ENCODE data around the gene KDM7A.

Gene KDM7A

DNA sequence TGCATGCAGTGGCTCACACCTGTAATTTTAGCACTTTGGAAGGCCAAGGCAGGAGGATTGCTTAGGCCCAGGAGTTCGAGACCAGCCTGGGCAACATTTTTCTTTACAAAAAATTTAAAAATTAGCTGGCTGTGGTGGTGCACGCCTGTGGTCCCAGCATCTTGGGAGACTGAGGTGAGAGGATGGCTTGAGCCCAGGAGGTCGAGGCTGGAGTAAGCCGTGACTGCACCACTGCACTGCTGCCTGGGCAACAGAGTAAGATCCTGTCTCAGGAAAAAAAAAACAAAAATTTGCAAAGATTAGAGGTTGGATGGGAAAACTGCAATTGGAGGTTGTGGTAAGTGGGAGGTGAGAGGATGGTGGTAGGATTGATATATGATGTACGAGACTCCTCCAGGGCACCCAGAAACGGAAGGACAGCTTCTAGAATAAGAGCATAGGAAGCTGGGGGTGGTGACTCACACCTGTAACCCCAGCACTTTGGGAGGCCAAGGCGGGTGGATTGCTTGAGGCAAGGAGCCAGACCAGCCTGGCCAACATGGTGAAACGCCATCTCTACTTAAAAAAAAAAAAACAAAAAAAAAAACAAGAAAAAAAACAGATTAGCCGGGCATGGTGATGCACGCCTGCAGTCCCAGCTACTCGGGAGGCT, 94.9 kb downstream of the KDM7A start:
- DNase-seq: no peak

DNA sequence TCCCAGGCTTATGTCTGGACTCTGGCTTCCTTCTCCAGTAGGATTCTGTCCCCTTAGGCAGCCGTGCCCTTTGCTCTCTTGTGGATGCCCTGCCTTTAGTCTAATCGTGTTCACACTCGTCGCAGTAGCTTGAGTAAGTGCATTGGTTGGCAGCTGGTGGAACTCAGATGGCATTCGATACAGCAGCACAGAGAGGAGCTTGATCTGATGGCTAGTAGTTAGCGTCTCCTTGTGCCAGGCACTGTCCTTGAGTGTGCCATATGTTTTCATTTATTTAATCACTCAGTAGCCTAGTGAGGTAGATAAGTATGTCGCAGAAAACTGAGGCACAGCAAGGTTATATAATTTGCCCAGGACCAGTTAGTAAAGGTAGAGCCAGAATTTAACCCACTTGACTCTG, 95.9 kb downstream of the KDM7A start:
- DNase-seq: no peak

DNA sequence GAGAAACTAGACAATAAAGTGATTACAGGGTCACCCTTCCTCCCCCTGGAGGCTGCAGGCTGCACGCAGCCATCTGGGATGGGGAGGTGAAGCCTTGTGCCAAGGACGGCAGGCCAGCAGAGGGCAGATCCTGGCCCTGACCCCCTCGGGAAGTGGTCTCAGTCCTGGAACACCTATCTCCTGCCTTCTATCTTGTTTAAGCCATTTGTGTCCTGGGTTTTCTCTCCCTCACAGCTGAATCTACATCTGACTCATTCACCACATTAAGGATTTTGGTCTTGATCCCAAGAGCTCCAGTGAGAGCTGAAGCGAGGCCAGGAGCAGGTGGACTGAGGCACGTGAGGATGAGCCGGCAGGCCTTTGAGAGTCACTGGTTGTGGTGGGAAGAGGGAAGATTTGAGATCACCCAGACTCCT, 97.7 kb downstream of the KDM7A start:
- no peak for DNase-seq

DNA sequence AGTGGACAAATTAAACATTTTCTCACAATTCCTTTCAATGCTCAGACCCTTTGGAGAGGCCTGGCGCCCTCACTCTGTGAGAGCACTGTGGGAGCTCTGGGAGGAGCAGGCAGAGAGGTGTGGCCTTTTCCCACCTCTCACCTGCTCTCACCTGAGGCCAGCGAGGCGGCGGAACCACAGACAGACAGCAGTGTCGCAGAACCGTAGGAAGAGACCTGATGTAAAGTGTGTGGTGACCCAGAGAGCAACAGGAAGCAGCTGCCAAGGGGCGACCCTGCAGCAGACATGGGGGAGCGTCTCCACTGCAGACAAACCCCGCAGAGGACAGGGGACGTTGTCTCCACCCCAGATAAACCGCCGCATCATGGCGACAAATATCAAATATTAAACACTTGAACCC, 98.4 kb downstream of the KDM7A start:
- no peak for DNase-seq

DNA sequence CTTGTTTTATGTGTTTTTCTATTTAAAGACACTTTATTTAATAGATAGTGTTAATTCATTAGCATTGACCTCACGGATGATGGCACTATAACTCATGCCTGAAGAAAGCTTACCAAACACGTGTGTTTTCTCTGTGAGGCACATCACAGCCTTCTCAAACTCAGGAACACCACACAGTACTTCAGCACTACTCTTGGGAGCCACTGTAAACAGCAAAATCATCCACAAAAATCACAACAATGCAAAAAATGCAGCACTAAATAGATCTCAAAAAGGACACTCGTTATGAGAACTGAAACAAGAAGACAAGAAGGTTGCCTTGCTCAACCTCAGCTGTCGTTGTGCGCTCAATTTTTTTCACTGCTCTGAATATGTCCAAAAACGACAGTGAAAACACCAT, 102.0 kb downstream of the KDM7A start:
- DNase-seq: no peak

DNA sequence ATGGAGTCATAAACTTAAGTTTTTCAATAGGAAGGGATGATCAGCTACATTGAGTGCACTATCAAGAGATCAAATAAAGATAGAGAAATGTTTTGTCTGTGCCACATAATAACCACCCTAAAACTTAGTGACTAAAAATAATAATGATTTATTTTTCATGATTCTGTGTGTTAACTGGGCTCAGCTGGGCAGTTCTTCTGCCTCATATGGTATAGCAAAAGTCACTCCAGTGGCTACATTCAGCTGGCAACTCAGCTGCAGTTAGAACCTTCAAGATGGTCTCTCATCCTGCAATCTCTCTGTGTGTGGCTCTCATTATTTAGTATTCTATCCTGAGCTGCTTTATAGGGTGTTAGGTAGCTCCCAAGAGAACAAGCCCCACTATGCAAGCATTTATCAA, 106.2 kb downstream of the KDM7A start:
- DNase-seq: no peak

DNA sequence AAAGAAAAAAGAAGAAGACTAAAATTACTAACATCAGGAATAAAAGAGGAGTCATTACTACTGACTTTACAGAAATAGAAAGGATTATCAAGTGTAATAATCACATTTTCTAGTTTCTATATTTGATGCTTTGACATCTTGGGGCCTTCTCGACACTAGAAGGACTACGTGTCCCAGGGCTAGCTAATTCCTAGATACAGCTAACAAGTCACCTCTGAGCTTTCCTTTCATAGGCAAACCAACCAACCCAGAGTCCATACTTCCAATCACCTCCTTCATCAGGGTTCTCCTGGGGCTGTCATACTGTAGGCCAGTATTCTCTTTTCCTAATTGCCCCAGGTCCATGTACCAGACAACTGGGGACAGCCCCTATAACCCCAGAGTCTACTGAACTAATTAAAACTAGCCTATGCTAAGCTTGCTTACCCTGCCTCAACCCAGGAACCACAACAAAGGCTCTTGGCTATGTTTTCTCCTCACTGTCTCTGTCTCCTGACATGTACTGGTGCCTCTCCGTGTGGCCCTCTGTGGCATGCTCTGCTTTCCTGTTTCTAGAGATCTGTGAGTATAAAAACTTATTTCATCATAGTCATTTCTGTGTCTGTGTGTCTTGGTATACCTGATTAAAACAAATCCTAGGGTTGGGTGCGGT, 107.4 kb downstream of the KDM7A start:
- DNase-seq: no peak

DNA sequence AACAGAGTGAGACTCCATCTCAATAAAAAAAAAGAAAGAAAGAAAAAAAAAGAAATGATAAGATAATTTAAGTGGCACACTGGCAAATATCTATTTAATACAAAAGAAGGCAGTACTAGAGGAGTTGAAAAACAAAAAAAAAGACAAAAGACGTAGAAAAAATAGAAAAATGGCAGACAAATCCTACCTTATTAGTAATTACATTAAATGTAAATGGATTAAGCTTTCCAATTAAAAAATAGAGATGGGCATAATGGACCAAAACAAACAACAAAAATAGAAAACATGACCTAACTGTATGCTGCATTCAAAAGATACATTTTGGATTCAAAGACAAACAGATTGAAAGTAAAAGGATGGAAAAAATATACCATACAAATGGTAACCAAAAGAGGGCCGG, 108.8 kb downstream of the KDM7A start:
- DNase-seq: no peak

DNA sequence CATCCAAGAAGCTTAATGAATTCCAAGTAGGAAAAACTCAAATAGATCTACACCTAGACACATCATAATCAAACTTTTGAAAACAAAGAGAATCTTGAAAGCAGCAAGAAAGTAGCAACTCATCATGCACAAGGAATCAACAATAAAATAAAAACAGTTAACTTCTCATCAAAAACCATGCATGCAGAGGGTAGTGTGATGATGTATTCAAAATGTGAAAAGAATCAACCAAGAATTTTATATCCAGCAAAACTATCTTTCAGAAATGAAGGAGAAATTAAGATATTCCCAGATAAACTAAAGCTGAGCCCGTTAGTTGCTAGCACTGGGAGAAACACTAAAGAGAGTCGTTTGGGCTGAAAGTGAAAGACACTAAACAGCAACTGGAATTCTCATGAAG, 109.7 kb downstream of the KDM7A start:
- no peak for DNase-seq

DNA sequence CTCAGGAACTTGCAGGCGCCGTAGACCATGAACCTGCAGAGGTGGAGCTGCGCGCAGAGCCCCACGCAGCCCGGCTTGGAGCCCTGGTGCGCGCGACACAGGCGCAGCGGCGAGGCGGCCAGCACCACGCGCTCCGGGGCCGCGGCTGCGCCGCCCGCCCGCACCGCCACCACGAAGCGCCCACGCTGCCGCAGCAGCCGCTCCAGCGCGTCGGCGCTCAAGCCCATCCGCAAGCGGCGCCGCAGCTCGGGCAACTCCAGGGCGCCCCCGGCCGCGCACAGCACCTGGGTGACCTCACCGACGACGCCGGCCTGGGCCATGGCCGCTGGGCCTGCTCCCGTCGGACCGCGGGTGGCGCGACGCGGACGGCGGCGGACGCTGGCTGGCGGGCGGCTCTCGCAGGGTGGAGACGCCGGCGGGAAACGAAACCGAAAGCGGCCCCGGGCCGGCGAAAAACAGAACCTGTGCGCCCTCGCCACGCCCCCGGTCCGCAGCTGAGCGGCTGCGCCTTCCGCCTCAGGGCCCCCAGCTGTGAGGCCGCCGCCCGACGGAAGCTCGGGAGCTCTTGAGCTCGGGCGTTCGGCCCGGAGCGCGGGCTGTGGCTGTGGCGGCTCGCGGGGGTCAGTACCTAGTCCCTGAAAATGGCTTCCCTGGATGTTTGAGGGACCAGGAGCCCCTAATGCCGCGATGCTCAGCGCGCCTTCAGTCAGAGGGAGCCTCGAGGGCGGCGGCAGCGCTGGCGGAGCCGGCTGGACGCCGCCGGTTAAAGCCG, 114.1 kb downstream of the KDM7A start, which contains the start of gene PARP12:
TSS of gene PARP12 (minus strand) at position 424 of the 772 bp plus-strand sequence. CDS start at position 320, 104 bp downstream.
- DNase-seq: peak; percentile 84

DNA sequence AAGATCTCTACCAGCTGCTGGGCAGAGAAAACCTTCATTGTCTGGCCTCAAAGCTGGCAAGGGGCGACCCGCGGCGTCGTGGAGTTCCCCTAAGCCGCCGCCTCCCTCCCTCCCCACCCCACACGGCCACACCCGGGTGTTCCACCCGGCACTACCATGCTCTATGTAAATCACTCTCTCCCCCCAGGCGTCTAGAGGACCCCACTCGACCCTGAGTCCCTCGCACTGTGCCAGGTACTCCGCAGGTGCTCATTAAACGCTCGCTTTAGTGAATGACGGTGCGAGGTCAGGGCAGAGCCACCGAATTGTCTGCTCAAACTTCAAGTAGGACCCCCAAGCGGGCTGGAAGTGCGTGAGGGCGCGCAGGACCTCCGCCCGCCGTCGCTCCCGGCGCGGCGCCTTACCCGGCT, 114.7 kb downstream of the KDM7A start:
- peak; percentile 26 for DNase-seq

DNA sequence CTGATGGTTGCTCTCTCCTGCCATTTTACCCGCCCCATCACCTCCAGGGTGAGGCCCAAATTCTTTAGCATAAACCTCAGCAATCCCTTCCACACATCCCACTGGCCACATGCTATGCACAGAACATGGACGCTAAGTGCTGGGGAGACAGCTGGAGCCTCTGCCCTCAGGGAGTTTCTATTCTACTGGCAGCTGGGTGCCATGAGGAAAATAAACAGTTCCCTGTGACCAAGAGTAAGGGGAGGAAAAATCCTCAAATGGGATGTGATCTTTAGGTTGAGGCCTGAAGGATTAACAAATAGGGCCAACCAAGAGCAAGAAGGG, 115.2 kb downstream of the KDM7A start:
- no peak for DNase-seq

DNA sequence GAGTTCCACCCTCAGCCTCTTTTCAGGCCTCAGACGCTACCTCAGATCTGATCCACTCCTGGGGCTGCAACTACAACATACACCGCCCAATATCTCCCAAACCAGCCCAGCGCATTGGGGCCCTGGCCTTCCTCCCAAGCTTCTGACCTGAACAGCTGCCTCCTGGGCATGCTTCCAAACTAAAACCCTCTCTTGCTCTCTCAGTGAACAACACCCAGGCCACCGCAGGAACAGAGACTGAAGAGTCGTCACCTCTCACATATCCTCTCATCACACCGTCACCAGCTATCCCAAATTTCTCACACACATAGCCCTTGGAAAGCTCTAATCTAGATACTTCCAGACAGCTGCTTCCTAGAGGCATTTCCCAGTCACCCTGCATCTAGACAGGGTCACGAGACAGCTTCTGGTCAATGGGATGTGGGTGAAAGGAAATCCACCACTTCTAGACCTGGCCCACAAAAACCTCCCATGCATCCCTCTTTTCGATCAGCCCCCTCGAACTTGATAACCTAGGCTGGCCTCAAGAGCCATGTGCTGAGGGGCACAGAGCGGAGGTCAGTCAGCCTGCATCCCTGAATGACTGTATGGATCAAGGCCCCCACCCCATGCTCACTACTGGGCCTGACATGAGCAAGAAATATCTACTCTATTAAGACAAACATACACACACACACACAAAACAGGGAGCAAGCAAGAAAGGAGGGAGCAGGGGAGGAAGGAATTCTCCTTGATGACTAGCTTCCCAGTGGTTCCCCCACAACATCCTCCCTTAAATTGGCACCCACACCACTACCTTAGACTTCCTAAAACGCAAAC, 115.8 kb downstream of the KDM7A start:
- DNase-seq: peak; percentile 78

DNA sequence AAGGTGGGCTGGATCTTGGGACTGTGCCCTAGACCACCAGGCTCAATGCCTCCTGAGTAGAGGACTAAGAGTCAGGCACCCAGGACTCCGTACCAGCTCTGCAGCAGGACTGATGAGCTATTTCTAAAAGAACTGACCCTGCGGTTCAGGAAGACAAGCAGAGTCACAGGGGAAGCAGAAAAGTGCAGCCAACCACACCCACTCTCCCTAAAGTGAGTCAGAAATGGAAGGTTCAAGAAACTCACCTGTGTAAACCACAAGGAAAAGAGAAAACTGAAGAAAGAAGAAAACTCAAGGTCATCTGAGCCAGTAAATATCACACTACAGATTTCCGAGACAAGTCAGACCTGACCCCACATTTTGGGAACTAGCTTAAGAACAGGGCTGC, 116.5 kb downstream of the KDM7A start:
- no peak for DNase-seq

DNA sequence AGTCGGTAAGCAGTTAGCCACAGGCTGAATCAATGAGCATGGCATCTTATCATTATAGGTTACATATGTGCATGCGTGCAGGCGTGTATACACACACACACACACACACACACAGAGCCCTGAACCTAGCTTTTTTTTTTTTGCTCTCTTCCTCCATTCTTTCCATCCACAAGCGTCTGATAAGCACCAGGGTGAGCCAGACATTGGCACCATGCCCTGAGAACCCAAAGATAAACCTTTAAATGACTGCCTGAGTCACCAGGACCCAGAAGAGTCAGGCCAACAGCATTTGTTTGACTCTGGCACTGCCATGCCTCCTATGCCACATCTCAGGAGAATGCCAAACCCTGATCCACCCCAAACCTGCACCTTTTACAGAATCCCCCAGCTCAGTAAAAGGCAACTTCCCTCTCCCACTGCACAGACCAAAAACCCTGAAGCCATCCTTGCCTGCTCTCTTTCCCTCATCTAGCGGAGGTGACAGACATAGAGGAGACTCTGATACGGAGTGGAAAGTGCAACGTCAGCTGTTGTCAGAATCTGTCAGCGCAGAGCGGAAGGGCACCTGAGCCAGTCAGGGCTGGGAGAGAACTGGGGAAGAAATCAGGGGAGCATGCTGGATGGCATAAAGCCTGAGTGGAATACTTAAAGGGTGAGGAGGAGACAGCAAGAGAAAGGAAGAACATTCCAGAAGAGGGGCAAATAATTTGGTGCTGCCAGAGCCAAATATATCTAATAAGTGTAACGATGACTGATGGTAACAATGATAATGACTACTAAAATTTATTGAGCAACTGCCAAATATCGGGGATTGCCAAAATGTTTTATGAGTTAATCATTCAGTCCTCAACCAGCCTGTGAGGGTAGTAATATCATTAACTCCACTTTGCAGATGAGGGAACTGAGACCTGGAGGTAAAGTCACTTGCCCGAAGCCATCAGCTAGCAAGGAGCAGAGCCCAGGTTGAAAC, 117.2 kb downstream of the KDM7A start:
- DNase-seq: peak; percentile 78

DNA sequence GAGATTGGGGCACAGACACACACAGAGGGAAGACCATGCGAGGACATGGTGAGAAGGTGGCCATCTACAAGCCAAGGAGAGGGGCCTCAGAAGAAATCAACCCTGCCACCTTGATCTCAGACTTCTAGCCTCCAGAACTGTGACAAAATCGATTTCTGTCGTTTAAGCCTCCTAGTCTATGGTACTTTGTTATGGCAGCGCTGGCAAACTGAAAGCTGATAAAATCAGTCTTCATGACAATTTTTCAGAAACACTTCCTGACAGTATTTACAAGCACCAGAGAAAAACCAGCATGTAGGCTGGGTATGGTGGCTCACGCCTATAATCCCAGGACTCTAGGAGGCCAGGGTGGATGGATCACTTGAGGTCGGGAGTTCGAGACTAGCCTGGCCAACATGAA, 118.3 kb downstream of the KDM7A start:
- no peak for DNase-seq

DNA sequence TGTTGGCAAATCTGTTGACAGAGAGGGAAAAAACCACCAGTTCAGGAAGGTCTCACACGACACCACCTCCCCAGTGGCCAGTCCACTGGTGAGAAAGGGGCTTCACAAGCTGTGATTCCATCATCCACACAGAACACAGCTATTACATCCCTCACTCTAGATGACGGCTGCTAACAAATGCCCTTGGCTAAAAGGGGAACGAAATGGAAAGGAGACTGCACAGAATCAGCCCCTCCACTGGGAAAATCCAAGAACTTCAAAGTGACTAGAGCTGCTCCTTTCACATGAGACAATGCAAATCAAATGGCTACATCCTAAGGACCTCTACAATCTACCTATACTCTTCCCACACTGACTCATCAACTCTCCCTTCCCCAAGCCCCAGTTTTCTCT, 119.6 kb downstream of the KDM7A start:
- DNase-seq: no peak

DNA sequence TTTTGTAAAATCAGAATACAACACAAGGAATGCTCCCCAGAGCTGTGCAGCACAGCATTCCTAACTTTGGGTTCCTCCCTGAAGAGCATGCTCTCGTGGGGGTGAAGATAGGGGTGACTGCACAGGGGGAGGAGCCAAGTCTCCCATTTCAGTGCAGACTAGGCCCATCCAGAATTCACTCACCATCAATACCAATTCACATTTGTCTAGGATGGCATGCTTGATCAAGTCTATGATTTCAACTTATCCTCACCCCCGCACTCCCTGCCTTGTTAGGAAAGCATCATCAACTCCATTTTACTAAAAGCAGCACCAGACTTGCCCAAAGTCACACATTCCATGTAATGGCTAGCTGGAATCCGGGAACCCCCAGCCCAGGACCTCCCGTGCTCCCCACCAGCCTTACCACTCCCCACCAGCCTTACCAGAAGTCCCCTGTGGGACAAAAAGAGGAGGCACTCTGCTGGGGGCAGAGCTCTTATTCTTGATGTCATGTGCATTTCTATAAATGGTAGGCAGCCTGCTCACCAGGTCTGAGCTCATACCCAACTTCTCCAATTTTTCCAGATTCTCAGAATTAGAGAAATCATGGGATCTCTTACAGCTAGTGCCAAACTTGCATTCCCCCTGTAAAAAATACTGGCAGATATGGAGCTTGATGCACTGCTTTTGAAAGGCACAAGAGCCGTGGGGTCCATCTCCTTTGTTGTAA, 120.2 kb downstream of the KDM7A start:
- DNase-seq: no peak

DNA sequence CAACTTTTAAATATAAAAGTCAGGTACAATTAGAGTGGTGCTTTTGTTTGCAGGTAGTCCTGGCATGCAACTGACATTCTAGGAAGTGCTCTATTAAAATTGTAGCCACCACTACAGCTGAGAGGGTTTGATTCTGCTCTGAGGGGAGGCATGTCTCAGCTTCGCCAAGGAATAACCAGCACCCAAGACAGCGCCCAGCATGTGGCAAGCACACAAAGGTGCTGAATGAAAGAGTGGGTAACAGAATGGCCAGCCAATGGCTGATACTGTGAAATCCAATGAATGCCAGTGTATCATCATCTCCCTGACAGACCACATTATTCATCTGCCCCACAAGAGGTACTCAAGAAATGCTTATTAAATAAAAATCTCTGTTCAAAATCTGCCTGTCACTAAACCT, 121.0 kb downstream of the KDM7A start:
- no peak for DNase-seq

DNA sequence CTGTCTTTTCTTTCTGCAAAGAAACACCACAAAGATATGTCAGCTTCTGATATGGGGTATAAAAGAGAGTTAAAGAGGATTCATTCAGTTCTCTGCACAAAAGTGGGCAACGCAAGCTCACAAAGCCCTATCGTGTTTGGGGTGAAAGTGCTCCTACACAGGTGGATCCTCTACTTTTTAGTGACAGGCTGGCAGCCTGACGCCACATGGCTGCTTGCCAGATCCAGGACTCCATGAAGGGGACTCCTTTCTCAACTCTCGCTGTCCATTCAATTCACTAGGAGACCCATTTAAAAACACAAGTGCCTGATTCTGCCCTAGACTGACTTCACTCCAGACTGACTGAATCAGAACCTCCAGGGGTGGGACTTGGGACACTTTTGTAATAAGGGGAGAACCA, 122.0 kb downstream of the KDM7A start:
- DNase-seq: no peak

DNA sequence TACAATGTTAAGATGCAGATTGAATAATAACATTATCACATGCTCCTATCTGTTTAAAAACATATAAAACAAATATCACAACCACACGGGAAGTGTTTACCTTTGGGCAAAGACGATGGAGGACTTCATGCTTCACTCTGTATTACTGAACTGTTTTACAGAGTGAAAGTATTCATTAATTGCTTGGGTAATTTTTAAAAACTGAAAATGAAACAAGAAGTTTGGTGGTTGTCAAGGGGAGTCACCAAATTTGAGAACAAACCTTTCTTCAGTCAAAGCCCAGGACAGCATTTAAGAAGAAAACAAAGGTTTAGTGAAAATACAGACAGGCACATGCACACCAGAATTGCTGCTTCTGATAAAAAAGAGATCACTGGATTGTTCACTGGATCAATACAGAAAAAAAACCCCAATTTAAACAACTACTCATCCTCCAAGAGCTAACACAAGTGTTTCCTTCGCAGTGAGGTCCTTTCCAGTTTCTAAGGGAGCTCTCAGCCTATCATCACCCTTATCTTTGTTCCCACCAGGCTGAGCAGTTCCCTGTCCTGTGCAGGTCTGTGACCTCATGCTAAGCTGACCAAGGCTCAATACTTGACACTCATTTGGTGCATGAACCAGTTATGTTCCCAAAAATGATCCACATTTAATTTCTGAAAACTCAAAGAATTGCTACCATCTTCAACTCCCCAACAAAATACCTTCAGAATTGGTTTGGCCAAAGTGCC, 122.8 kb downstream of the KDM7A start:
- no peak for DNase-seq

All from NCI-H2029 treated with DMSO at 0.1 percent for 48 hours (cell line).